ENCODE results near the gene BABAM1. TPM values are rescaled to one million over a fixed set of nuclear protein-coding genes. Genes with fewer than 3 reads are reported as not detected.
"Not testable (repeated sequence)": the region's sequence is repeated elsewhere in the genome, so short reads cannot be mapped to it uniquely, and the experiment has no call there.

The BABAM1 gene
- total RNA-seq, 2 experiments from 2014 or later = 107 to 112 TPM

- Mint-ChIP-seq H3K36me3 (no peaks in the 10 kb centered on the region), H3K4me1 (no peaks in the 10 kb centered on the region), H3K9me3 (no peaks in the 10 kb centered on the region), H3K27me3 (no peaks in the 10 kb centered on the region), H3K27ac (no peak overlapping the region), H3K4me3 (peak overlapping the region; percentile 26)
- no peak for DNase-seq
These were observed 12.6 kb upstream of the BABAM1 start for GRCh38 chr19:17254636-17255035.

DNA sequence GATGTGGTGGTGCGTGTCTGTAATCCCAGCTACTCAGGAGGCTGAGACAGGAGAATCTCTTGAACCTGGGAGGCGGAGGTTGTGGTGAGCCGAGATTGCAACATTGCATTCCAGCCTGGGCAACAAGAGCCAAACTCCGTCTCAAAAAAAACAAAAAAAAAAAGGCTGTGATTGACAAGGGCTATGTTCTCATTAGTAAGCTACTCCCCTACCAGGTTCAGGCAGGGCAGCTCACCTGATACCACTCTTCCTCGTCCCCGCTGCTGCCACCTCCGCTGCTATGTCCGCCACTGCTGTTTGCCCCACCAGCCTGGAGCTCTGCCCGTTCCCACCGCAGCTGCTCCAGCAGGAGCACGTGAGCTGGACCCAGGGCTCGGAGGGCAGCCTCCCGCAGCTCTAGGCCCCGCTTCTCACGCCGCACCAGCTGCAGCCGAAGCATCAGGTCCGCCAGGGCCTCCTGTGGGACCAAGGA is 12.1 kb upstream of the BABAM1 start:
- H3K27me3 Mint-ChIP-seq = no peaks in the 10 kb centered on the region
- no peaks in the 10 kb centered on the region for H3K9me3 Mint-ChIP-seq
- no peaks in the 10 kb centered on the region for H3K4me1 Mint-ChIP-seq
- no peak for DNase-seq
- H3K27ac Mint-ChIP-seq = no peak overlapping the region
- H3K36me3 Mint-ChIP-seq = no peaks in the 10 kb centered on the region
- no peak overlapping the region for H3K4me3 Mint-ChIP-seq

DNA sequence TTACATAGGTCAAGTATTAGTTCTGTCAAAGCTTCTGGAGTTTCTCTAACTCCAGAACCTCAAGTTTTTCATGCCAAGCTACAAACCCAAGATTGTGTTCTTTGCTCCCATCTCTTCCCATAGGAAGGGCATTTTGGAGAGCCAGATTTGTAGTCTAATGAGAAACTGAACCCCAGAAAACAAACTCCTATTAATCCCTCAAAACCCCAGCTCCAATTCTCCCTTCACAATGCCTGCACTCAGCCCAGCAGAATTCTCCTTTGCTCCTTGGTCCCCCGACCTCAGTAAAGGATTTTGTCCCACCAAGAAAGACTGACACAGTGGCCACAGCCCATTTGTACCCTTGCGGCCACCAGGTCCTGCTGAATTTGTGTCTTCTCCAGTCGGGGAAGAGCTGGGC is 11.1 kb upstream of the BABAM1 start:
- peaks cover 1% of the 10 kb centered on the region for H3K9me3 Mint-ChIP-seq
- no peak overlapping the region for H3K27ac Mint-ChIP-seq

GRCh38 chr19:17259118-17259780 is 8.0 kb upstream of the BABAM1 start:
- H3K27me3 Mint-ChIP-seq = no peaks in the 10 kb centered on the region
- no peaks in the 10 kb centered on the region for H3K36me3 Mint-ChIP-seq
- H3K27ac Mint-ChIP-seq = no peak overlapping the region
- peaks cover 3% of the 10 kb centered on the region for H3K4me1 Mint-ChIP-seq
- no peak overlapping the region for H3K4me3 Mint-ChIP-seq
- peaks cover 1% of the 10 kb centered on the region for H3K9me3 Mint-ChIP-seq
- DNase-seq = no peak

More for the DNA sequence above, 11.1 kb upstream of the BABAM1 start:
- Mint-ChIP-seq H3K27me3 (no peaks in the 10 kb centered on the region), H3K36me3 (no peaks in the 10 kb centered on the region), H3K4me3 (no peak overlapping the region), H3K4me1 (peaks cover 3% of the 10 kb centered on the region)
- DNase-seq = no peak

- no peaks in the 10 kb centered on the region for H3K36me3 Mint-ChIP-seq
- no peak overlapping the region for H3K27ac Mint-ChIP-seq
- no peaks in the 10 kb centered on the region for H3K27me3 Mint-ChIP-seq
- DNase-seq = no peak
- H3K9me3 Mint-ChIP-seq = peaks cover 1% of the 10 kb centered on the region
- peaks cover 3% of the 10 kb centered on the region for H3K4me1 Mint-ChIP-seq
- no peak overlapping the region for H3K4me3 Mint-ChIP-seq
These were observed 7.3 kb upstream of the BABAM1 start for GRCh38 chr19:17259934-17260333.

GRCh38 chr19:17260842-17261325 is 6.4 kb upstream of the BABAM1 start:
- Mint-ChIP-seq H3K4me3 (no peak overlapping the region), H3K9me3 (peaks cover 1% of the 10 kb centered on the region), H3K36me3 (no peaks in the 10 kb centered on the region), H3K27me3 (no peaks in the 10 kb centered on the region), H3K27ac (no peak overlapping the region), H3K4me1 (peaks cover 3% of the 10 kb centered on the region)
- DNase-seq = peak; percentile 88

DNA sequence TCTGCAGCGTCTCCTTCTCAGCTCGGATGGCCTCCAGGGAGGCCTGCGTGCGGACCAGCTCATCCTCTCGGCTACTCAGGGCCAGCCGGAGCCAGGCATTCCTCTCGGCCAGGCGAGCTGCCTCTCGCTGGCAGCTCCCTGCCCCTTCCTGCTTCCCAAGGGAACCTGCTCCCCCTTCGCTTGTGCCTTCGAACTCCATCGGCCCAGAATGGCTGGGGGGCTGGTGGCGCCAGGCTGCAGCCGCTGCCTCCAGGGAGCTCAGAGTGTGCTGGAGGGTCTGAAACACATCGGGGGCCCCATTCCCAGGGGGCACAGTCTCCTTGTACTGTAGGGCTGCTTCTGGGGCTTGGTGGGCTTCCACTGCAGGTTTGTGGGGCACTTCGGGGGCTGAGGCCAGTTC is 4.7 kb upstream of the BABAM1 start:
- peaks cover 10% of the 10 kb centered on the region for H3K4me1 Mint-ChIP-seq
- no peak for DNase-seq
- H3K36me3 Mint-ChIP-seq = peaks cover 2% of the 10 kb centered on the region
- no peak overlapping the region for H3K27ac Mint-ChIP-seq
- peaks cover 5% of the 10 kb centered on the region for H3K9me3 Mint-ChIP-seq
- H3K4me3 Mint-ChIP-seq = no peak overlapping the region
- peaks cover 4% of the 10 kb centered on the region for H3K27me3 Mint-ChIP-seq

- H3K36me3 Mint-ChIP-seq = peaks cover 2% of the 10 kb centered on the region
- DNase-seq = no peak
- peaks cover 4% of the 10 kb centered on the region for H3K27me3 Mint-ChIP-seq
- H3K4me1 Mint-ChIP-seq = peaks cover 10% of the 10 kb centered on the region
- no peak overlapping the region for H3K27ac Mint-ChIP-seq
- no peak overlapping the region for H3K4me3 Mint-ChIP-seq
- peaks cover 5% of the 10 kb centered on the region for H3K9me3 Mint-ChIP-seq
These were observed 3.3 kb upstream of the BABAM1 start for GRCh38 chr19:17263712-17264640.

GRCh38 chr19:17264641-17264979 is 2.6 kb upstream of the BABAM1 start, which contains the start of gene USHBP1:
TSS of gene USHBP1 (minus strand) at chr19:17264745. CDS start at chr19:17264299, 446 bp downstream.
- H3K9me3 Mint-ChIP-seq = peaks cover 5% of the 10 kb centered on the region
- peaks cover 4% of the 10 kb centered on the region for H3K27me3 Mint-ChIP-seq
- no peak within 1 kb of the TSS for H3K27ac Mint-ChIP-seq
- no peak for DNase-seq
- peaks cover 10% of the 10 kb centered on the region for H3K4me1 Mint-ChIP-seq
- peaks cover 4% of the 10 kb centered on the region for H3K36me3 Mint-ChIP-seq
- H3K4me3 Mint-ChIP-seq = no peak within 1 kb of the TSS

DNA sequence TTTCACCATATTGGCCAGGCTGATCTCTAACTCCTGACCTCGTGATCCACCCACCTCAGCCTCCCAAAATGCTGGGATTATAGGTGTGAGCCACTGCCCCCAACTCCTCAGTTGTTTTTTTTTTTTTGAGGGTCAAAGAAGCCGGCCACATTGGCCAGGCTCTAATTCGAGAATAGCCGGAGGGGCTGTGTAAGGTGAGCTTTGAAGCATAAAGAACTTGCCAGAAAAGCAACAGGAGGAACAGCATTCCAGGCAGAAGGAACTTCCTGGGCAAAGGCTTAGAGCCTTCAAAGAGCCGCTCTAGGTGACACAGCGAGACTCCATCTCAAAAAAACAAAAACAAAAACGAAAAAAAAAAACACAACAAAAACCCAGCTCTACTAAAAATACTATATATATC is 1.2 kb upstream of the BABAM1 start:
- no peak overlapping the region for H3K27ac Mint-ChIP-seq
- no peak overlapping the region for H3K4me3 Mint-ChIP-seq
- peaks cover 4% of the 10 kb centered on the region for H3K9me3 Mint-ChIP-seq
- no peak for DNase-seq
- peaks cover 8% of the 10 kb centered on the region for H3K4me1 Mint-ChIP-seq
- H3K27me3 Mint-ChIP-seq = peaks cover 4% of the 10 kb centered on the region
- H3K36me3 Mint-ChIP-seq = peaks cover 14% of the 10 kb centered on the region

GRCh38 chr19:17266589-17266974 is 661 bp upstream of the BABAM1 start:
- Mint-ChIP-seq H3K27ac (peak overlapping the region; percentile 73), H3K27me3 (peaks cover 4% of the 10 kb centered on the region), H3K36me3 (peaks cover 18% of the 10 kb centered on the region), H3K4me3 (peak overlapping the region; percentile 86), H3K4me1 (peaks cover 8% of the 10 kb centered on the region), H3K9me3 (peaks cover 4% of the 10 kb centered on the region)
- DNase-seq = no peak

GRCh38 chr19:17268754-17269153 is 1.5 kb downstream of the BABAM1 start:
- H3K27me3 Mint-ChIP-seq = peaks cover 4% of the 10 kb centered on the region
- H3K9me3 Mint-ChIP-seq = peaks cover 4% of the 10 kb centered on the region
- peaks cover 8% of the 10 kb centered on the region for H3K4me1 Mint-ChIP-seq
- peaks cover 20% of the 10 kb centered on the region for H3K36me3 Mint-ChIP-seq
- H3K27ac Mint-ChIP-seq = no peak overlapping the region
- H3K4me3 Mint-ChIP-seq = peak overlapping the region; percentile 86
- no peak for DNase-seq

- not testable (repeated sequence) for H3K9me3 Mint-ChIP-seq, H3K4me1 Mint-ChIP-seq, DNase-seq, H3K4me3 Mint-ChIP-seq, H3K27ac Mint-ChIP-seq, H3K27me3 Mint-ChIP-seq
- peaks cover 34% of the 10 kb centered on the region for H3K36me3 Mint-ChIP-seq
These were observed 7.6 kb downstream of the BABAM1 start for GRCh38 chr19:17274892-17275291.

GRCh38 chr19:17275441-17276175 is 8.4 kb downstream of the BABAM1 start:
- Mint-ChIP-seq H3K4me1 (no peaks in the 10 kb centered on the region), H3K27me3 (no peaks in the 10 kb centered on the region), H3K27ac (no peak overlapping the region), H3K9me3 (no peaks in the 10 kb centered on the region), H3K4me3 (no peak overlapping the region), H3K36me3 (peaks cover 28% of the 10 kb centered on the region)
- DNase-seq = no peak

DNA sequence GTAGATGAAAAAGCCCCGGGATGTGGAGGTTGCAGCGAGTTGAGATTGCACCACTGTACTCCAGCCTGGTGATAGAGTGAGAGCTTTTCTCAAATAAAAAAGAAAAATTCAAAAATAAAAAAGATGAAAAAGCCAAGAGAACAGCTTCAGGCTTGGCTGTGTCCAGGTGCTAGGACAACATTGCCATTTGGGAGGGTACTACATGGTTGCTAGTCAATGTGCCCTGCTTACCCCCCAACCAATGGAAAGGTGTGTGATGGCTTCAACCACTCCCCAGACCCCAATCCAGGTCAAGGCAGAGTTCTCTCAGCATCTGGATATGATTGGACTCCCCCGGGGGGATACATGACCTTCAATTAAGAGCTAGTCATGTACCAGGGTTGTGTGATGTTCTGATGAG is 12.2 kb downstream of the BABAM1 start:
- no peak for DNase-seq
- Mint-ChIP-seq H3K9me3 (no peaks in the 10 kb centered on the region), H3K4me3 (no peak overlapping the region), H3K36me3 (peaks cover 31% of the 10 kb centered on the region), H3K4me1 (peaks cover 8% of the 10 kb centered on the region), H3K27me3 (peaks cover 2% of the 10 kb centered on the region), H3K27ac (no peak overlapping the region)
